OCI-LY7 (cell line): ENCODE results near the gene ARHGAP28.

ENCODE experiments used
- EZH2phosphoT487 ChIP-seq: fragments of 200-600 bp; sonication (generic); IDR thresholded peaks from 2 replicates; pipeline ENCODE4 v1.6.1; 2018; ENCODE audit warnings: low read depth, borderline replicate concordance, mild to moderate bottlenecking, mixed run types, antibody characterized with exemption, low read length, moderate library complexity, mixed read lengths
- TF ChIP-seq, protein P1 (sequence below): fragments of 200-600 bp; sonication (generic); conservative IDR thresholded peaks from 2 replicates; pipeline ENCODE4 v1.5.1; 2014; ENCODE audit warnings: mild to moderate bottlenecking, antibody characterized with exemption, low read length, moderate library complexity, mixed read lengths

DNA sequence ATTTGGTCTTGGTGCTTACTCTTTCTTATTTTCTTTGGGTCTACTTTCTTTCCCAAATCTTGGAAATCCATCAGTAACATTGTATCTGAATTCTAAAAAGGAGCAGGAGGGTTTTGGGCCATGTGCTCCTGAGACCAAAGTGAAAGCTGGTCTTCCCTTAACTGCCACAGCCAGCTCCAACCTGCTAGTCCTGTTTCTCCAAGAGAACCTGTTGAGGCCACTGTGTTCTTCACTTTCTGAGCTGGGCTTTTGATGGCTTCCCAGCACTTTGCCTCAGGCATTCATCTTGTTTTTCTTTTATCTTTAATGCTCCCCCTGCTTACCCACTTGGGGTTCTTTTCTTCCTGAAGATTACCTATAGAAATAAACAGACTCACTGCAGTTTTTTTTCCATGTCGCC lies 53.3 kb downstream of the ARHGAP28 start:
- TF ChIP-seq, protein P1, sequence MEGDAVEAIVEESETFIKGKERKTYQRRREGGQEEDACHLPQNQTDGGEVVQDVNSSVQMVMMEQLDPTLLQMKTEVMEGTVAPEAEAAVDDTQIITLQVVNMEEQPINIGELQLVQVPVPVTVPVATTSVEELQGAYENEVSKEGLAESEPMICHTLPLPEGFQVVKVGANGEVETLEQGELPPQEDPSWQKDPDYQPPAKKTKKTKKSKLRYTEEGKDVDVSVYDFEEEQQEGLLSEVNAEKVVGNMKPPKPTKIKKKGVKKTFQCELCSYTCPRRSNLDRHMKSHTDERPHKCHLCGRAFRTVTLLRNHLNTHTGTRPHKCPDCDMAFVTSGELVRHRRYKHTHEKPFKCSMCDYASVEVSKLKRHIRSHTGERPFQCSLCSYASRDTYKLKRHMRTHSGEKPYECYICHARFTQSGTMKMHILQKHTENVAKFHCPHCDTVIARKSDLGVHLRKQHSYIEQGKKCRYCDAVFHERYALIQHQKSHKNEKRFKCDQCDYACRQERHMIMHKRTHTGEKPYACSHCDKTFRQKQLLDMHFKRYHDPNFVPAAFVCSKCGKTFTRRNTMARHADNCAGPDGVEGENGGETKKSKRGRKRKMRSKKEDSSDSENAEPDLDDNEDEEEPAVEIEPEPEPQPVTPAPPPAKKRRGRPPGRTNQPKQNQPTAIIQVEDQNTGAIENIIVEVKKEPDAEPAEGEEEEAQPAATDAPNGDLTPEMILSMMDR: no peak
- TF ChIP-seq EZH2phosphoT487: no peak
